GM19452 (cell line): ENCODE measurements around the gene ARL10.
A peak's percentile ranks its signal among the peaks of the same experiment; 100 is the strongest.

ENCODE experiments used
- ATAC-seq: cut with Tn5 transposase; IDR thresholded peaks from one replicate; pipeline ENCODE4 v1.9.1; 2021; ENCODE audit not compliant: unreplicated experiment

ARL10 gene

DNA sequence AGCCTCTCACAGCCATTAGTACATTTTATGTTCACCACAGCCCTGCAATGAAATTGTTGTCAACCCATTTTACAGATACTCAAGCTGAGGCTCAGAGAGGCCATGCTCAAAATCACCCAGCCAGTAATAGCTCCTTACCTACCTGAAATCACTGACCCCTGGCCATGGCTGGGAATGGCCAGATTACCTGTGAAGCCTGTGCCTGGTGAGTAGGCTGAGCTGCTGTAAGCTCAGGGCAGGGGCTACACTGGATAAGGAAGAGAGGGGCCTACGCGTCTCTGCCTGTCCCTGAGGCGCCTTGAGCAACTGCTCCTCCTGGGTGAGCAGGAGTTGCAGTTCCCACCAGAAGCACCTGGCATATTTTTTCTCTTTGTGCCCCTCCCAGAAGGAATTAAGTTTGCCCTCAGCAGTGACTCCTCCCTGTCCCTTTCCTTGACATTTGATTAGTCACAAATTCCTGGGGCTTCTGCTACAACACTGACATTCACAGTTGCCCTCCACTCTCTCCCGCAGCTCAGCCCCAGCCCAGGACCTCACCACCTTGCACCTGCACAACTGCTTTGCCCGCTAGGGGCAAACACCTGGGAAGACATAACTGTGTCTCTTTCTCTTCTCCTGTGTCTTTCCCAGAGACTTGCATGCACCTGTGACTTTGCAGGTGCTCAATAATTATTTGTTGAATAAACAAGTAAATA lies 45.3 kb downstream of the ARL10 start:
- ATAC-seq: no peak

DNA sequence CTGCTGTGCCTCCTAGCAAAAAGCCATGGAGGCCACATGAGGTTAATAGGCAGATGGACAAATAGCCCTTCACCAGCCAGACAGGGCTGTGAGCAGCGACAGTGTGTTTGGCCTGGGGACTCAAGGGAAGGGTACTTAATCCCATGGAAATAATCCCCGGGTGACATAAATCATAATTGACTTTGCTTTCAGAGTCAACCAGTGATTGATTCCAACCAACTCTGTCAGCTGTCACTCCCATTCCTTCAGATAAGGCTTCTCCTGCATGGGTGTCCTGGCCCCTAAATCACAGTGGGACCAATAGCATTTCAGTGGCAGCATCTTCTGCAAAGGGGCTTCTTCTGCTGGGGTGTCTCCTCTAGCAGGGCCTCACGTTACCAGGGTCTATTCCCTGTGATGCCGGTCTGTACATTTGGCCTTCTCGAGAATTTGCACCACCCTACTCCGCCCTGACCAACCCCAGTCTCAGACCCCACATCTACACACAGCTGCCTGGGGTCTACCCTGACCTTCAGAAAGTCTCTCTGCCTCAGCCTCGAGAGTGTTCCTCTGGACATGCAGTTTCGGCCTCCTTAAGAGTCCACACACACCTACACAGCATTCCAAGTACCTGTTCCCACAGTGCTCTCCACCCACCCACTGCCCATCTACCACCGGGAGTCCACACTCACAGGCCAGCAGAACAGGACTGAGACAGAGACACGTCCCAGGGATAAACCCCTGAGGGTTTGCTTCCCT lies 47.4 kb downstream of the ARL10 start:
- ATAC-seq: no peak

DNA sequence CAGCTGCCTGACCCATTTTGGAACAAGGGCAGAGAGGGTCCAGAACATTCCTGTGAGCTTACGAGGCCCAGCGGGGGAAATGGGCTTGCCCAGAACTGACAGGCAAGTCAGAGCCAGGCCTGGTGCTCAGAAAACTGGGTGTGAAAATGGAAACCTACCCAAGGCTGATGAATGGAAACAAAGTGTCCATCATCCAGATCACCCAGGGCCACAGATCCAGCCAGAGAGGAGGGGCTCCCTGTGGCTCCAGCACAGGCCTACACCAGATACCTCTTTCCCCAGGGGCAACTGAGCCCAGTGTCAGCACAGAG lies 47.9 kb downstream of the ARL10 start:
- no peak for ATAC-seq

DNA sequence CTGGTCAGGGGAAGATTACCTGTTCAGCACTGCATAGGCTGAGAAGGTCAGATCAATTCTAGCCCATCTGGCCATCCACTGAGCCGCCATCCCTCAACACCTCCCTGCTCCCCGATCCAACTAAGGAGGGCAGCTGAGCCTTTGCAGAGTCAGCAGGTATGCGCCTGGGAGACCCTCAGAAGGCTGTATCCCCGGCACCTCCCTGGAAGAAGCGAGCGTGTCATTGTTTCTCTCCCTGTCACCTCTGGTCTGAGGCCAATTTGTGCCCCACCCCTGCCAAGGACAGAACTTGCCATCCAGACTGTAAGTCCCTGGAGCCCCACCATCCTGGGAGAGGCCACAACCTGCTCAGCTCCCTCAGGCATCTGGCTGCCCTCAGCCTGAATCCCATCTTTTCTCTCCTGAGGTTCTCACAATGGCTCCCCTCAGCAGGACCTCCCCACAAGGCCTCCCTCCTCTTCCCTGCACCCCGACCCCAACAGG lies 48.5 kb downstream of the ARL10 start:
- no peak for ATAC-seq

GRCh38 chr5:176414704-176415103 lies 49.4 kb downstream of the ARL10 start:
- ATAC-seq: no peak

DNA sequence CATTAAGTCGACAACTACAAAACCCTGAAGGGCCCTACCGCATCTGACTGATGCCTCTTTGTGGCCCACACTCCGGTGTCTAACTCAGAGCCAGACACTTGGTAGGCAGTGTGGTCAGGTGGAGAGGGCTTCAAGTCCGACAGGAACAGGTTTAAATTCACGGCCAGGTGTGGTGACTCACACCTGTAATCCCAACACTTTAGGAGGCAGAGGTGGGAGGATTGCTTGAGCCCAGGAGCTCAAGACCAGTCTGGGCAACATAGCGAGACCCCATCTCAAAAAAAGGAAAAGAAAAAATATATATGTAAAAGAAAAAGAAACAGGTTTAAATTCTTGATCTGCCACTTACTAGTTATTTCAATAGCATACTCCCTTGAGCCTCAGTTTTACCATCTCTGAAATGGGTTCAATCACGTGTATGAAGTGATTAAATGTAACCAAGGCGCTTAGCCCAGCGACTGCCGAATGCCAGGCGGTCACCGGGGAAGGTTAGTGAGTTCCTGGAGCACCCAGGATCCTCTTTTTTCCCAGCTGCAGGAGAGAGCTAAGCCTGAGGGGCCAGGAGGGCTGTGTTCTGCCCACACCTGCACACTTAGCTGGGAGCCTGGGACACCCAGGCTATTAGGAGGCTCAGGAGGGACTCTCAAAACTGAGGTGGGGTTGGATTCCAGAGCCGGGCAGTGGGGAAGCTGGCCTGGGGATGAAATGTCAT lies 50.1 kb downstream of the ARL10 start:
- ATAC-seq: no peak

DNA sequence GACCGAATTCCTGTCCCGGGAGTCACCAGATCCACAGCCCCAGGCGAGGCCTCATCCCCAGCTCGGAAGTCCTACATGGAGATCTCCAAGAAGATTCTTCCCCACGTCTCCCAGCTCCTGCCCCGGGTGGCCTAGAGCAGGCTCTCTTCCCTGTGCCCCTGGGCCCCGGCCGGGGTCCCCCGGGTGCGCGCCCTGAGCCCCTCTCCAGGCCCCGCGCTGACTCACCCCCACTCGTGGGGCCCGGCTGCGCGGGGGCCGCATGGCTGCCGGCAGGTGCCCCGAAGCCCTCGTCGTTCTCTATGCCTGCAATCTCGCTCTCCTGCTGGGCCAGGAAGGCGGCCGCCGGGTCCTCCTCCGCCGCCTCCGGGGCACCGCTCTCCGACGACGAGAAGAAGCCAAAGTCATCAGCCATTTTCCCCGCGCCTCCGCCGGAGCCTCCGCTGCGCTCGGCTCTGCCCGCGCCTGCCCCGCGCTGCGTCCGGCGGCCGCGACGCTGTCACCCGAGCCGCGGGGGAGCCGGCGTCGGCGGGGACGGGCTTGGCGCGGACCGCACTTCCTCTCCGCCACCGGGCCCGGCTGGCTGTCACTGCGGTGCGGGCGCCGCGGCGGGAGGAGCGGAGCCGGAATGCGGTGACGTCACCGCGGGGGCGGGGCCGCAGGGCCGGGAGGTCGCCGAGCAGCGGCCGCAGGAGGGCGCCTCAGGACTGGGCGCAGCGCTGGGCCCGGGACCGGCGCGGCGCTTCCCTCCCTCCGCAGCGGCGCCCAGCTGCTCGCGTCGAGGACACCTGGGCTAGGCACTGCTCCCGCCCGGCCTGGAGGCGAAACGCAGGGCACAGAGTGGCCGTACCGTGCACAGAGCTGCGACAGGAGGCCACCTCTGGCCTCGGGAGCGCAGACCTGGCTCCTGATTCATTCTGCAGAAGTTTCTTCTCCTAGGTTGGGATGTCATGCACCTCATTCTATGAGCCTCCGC lies 51.0 kb downstream of the ARL10 start, which contains the start of gene CLTB:
Gene CLTB (minus strand): TSS at position 588 of the 973 bp plus-strand sequence. CDS start 176 bp downstream, at position 412.
- ATAC-seq: peak; percentile 94

DNA sequence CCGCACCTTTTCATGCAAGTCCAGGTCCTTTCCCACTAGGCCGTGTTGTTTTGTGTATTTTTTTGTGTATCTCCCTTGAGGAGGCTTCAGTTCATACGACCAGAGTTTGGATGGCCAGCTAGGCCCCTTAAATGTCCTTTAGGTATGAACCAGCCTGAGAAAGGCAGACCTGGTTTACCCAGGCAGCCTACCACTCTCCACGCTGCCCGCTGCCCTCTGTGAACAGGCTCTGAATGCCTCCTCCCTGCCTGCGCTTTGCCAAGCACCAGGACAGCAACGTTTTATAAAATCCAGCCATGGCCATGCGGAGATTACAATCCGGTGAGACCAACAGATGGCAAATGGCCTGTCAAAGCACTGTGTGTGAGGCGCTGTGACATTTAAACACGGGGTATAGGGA lies 51.7 kb downstream of the ARL10 start:
- no peak for ATAC-seq

- ATAC-seq: no peak
Measured at GRCh38 chr5:176418251-176418650, 53.0 kb downstream of the ARL10 start.

DNA sequence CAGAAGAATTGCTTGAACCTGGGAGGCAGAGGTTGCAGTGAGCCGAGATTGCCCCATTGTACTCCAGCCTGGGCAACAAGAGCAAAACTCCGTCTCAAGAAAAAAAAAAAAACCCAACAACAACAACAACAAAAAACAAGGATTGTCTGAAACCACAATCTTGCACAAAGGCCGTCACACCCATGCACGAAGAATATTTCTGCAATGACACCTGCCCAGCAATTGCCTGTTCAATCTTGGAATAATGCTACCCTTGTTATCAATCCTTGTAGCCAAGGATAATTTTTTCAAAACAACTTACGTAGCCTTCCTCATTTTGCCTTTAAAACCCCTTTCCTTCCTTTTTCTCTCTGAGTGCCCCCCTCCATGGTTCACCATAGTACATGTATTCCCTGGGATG lies 54.8 kb downstream of the ARL10 start:
- no peak for ATAC-seq

- ATAC-seq: no peak
Measured at GRCh38 chr5:176420972-176421544, 55.8 kb downstream of the ARL10 start.

- ATAC-seq: no peak
Measured at GRCh38 chr5:176424181-176424580, 58.9 kb downstream of the ARL10 start.

DNA sequence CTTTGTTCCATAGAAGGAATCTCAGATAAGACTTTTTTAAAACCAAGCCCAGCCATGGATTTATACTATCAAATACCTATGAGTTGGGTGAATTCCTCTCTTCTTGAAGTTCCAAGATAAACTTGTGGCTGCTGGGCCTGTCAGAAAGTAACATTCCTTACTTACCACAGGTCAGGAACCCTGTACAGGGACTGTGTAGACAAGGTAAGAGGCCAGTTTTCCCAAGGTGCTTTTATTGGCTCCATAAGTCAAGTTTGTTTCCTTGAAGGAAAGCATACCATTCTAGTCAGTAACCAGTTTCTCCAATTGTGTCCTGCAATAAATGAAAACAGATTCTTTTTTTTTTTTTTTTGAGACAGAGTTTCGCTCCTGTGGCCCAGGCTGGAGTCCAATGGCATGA lies 59.9 kb downstream of the ARL10 start:
- ATAC-seq: no peak

GRCh38 chr5:176425791-176426190 lies 60.5 kb downstream of the ARL10 start:
- no peak for ATAC-seq

DNA sequence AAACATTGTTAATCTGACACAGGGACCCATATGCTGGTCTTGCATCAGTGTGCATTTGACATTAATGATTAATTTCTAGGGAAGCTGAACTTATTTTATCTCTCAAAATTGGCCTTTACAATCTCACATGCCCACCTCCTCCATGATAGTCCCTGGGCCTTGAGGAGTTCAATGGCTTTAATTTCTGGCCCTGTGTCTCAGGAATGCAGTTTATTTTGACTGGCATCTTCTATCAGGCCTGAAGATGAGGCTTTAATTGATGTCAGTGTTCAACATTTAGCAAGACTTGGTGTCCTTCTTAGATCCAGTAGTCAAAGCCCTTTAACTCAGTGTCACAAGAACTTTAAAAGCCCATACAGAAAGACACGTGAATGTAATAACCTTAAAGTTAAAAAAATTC lies 61.6 kb downstream of the ARL10 start:
- no peak for ATAC-seq

DNA sequence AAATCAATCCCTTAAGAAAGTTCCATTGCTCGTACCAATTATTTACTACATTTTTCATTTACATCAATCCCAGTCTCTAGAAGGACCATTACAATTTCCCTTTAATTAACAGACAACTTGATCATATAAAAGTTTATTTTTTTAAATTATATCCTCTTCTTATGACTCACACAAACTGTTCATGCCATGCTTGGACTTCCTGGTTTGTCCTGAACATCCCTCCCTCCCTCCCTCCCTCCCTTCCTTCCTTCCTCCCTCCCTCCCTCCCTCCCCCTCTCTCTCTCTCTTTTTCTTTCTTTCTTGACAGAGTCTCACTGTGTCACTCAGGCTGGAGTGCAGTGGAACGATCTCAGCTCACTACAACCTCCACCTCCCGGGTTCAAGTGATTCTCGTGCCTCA lies 62.7 kb downstream of the ARL10 start:
- no peak for ATAC-seq

DNA sequence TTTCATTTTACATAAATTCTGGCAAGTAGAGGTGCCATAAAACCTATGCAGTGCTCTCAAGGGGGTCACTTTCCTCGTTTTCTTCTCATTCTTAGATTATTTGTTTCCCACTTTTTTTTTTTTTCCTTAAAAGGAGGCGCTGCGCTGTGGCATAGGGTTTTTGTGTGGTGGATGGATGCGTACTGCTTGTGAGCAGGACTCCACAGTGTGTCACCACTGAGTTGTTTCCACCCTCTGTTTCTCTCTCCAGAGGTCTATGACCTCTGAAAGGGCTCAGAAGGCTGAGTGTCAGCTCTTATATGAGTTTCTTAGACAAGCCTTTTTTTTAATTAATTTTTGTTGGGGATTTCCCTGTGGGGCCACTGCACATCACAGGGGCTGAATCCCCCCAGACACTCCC lies 64.7 kb downstream of the ARL10 start:
- no peak for ATAC-seq
